Activated T-helper 2 cell treated with anti-CD3 and anti-CD28 coated beads, Interferon-gamma antibody, Interleukin-2, Interleukin-4, amounts not matched to agents 10 μg/mL and 5 μg/mL and 100 μg/mL, durations not matched to agents 14 hours and 24 hours and 36 hours (primary cell): ENCODE results near the gene COQ9. TPM values are rescaled to one million over a fixed set of nuclear protein-coding genes. Genes with fewer than 3 reads are reported as not detected.

ENCODE experiments used
- DNase-seq: peaks from one replicate; pipeline ENCODE4 v3.0.0; 2021; ENCODE audit warnings: low spot score
- H3K27ac Mint-ChIP-seq: one replicate; pipeline ENCODE4 v1.8.0; 2021; ENCODE audit warnings: mixed read lengths
- H3K27me3 Mint-ChIP-seq: one replicate; pipeline ENCODE4 v1.8.0; 2021; ENCODE audit warnings: low read depth, mixed read lengths
- H3K36me3 Mint-ChIP-seq: one replicate; pipeline ENCODE4 v1.8.0; 2021; ENCODE audit warnings: low read depth, mixed read lengths
- H3K4me1 Mint-ChIP-seq: one replicate; pipeline ENCODE4 v1.8.0; 2021; ENCODE audit warnings: low read depth, mixed read lengths
- H3K4me3 Mint-ChIP-seq: one replicate; pipeline ENCODE4 v1.8.0; 2021; ENCODE audit warnings: low read depth, mild to moderate bottlenecking, moderate library complexity, mixed read lengths
- H3K9me3 Mint-ChIP-seq: one replicate; pipeline ENCODE4 v1.8.0; 2021; ENCODE audit warnings: mixed read lengths
- intact Hi-C: fragments of 100-400 bp; cut with micrococcal nuclease; formaldehyde crosslinking; loops from one replicate; pipeline ENCODE4 v1.15.1; 2023
- total RNA-seq: library from RNA; stranded (reverse); gene quantifications from 2 replicates; pipeline ENCODE4 v1.2.3, GENCODE V29; 2022

Gene COQ9
- total RNA-seq, 1 donor from 2014 or later: 47.4 TPM

- Mint-ChIP-seq H3K27ac (peak overlapping the region; percentile 26), H3K4me1 (peaks cover 15% of the 10 kb centered on the region), H3K4me3 (no peak overlapping the region), H3K27me3 (no peaks in the 10 kb centered on the region), H3K36me3 (no peaks in the 10 kb centered on the region), H3K9me3 (no peaks in the 10 kb centered on the region)
- DNase-seq: no peak
- intact Hi-C loops: no loop called here
Measured at GRCh38 chr16:57413301-57413730, 34.0 kb upstream of the COQ9 start.

GRCh38 chr16:57413733-57414132, 33.5 kb upstream of the COQ9 start:
- H3K36me3 Mint-ChIP-seq: no peaks in the 10 kb centered on the region
- H3K4me1 Mint-ChIP-seq: peaks cover 15% of the 10 kb centered on the region
- no peak for DNase-seq
- no peak overlapping the region for H3K27ac Mint-ChIP-seq
- H3K4me3 Mint-ChIP-seq: no peak overlapping the region
- no peaks in the 10 kb centered on the region for H3K27me3 Mint-ChIP-seq
- intact Hi-C loops: no loop called here
- no peaks in the 10 kb centered on the region for H3K9me3 Mint-ChIP-seq

GRCh38 chr16:57416084-57416483, 31.2 kb upstream of the COQ9 start:
- H3K4me1 Mint-ChIP-seq: peaks cover 15% of the 10 kb centered on the region
- no peaks in the 10 kb centered on the region for H3K9me3 Mint-ChIP-seq
- no peaks in the 10 kb centered on the region for H3K27me3 Mint-ChIP-seq
- H3K27ac Mint-ChIP-seq: no peak overlapping the region
- DNase-seq: no peak
- intact Hi-C loops: loop anchor here (5.0 kb wide), 2 partner anchors 39 to 169 kb away; partner anchors contain the start of gene ARL2BP
- no peak overlapping the region for H3K4me3 Mint-ChIP-seq
- H3K36me3 Mint-ChIP-seq: no peaks in the 10 kb centered on the region

GRCh38 chr16:57419506-57419905, 27.8 kb upstream of the COQ9 start:
- Mint-ChIP-seq H3K9me3 (no peaks in the 10 kb centered on the region), H3K27me3 (no peaks in the 10 kb centered on the region), H3K4me3 (no peak overlapping the region), H3K36me3 (no peaks in the 10 kb centered on the region), H3K27ac (no peak overlapping the region), H3K4me1 (peaks cover 18% of the 10 kb centered on the region)
- DNase-seq: no peak
- intact Hi-C loops: loop anchor here (1.0 to 5.0 kb wide), 4 partner anchors 42 to 172 kb away; partner anchors contain the start of genes ARL2BP and POLR2C

- Mint-ChIP-seq H3K27ac (no peak overlapping the region), H3K9me3 (no peaks in the 10 kb centered on the region), H3K4me3 (no peak overlapping the region), H3K36me3 (peaks cover 4% of the 10 kb centered on the region), H3K4me1 (peaks cover 14% of the 10 kb centered on the region), H3K27me3 (no peaks in the 10 kb centered on the region)
- no peak for DNase-seq
- intact Hi-C loops: no loop called here
Measured at GRCh38 chr16:57422026-57422944, 25.0 kb upstream of the COQ9 start.

GRCh38 chr16:57423152-57423551, 24.1 kb upstream of the COQ9 start:
- Mint-ChIP-seq H3K27me3 (no peaks in the 10 kb centered on the region), H3K36me3 (peaks cover 11% of the 10 kb centered on the region), H3K4me1 (peaks cover 9% of the 10 kb centered on the region), H3K9me3 (no peaks in the 10 kb centered on the region), H3K4me3 (no peak overlapping the region), H3K27ac (no peak overlapping the region)
- DNase-seq: no peak
- intact Hi-C loops: no loop called here

- Mint-ChIP-seq H3K27me3 (no peaks in the 10 kb centered on the region), H3K36me3 (peaks cover 22% of the 10 kb centered on the region), H3K9me3 (no peaks in the 10 kb centered on the region), H3K27ac (no peak overlapping the region), H3K4me1 (peaks cover 4% of the 10 kb centered on the region), H3K4me3 (no peak overlapping the region)
- intact Hi-C loops: no loop called here
- no peak for DNase-seq
Measured at GRCh38 chr16:57424583-57424982, 22.7 kb upstream of the COQ9 start.

- no peak overlapping the region for H3K4me3 Mint-ChIP-seq
- H3K9me3 Mint-ChIP-seq: no peaks in the 10 kb centered on the region
- no peaks in the 10 kb centered on the region for H3K27me3 Mint-ChIP-seq
- H3K27ac Mint-ChIP-seq: no peak overlapping the region
- H3K4me1 Mint-ChIP-seq: peaks cover 4% of the 10 kb centered on the region
- DNase-seq: no peak
- peaks cover 38% of the 10 kb centered on the region for H3K36me3 Mint-ChIP-seq
- intact Hi-C loops: no loop called here
Measured at GRCh38 chr16:57426356-57426755, 20.9 kb upstream of the COQ9 start.

GRCh38 chr16:57427307-57427706, 20.0 kb upstream of the COQ9 start:
- intact Hi-C loops: no loop called here
- no peak overlapping the region for H3K4me3 Mint-ChIP-seq
- no peak overlapping the region for H3K27ac Mint-ChIP-seq
- peaks cover 44% of the 10 kb centered on the region for H3K36me3 Mint-ChIP-seq
- DNase-seq: no peak
- peaks cover 1% of the 10 kb centered on the region for H3K4me1 Mint-ChIP-seq
- H3K27me3 Mint-ChIP-seq: no peaks in the 10 kb centered on the region
- no peaks in the 10 kb centered on the region for H3K9me3 Mint-ChIP-seq

GRCh38 chr16:57427824-57428223, 19.5 kb upstream of the COQ9 start:
- no peaks in the 10 kb centered on the region for H3K27me3 Mint-ChIP-seq
- no peaks in the 10 kb centered on the region for H3K9me3 Mint-ChIP-seq
- H3K27ac Mint-ChIP-seq: no peak overlapping the region
- peaks cover 49% of the 10 kb centered on the region for H3K36me3 Mint-ChIP-seq
- intact Hi-C loops: no loop called here
- DNase-seq: no peak
- H3K4me3 Mint-ChIP-seq: no peak overlapping the region
- no peaks in the 10 kb centered on the region for H3K4me1 Mint-ChIP-seq

- intact Hi-C loops: no loop called here
- H3K27ac Mint-ChIP-seq: no peak overlapping the region
- DNase-seq: no peak
- H3K9me3 Mint-ChIP-seq: no peaks in the 10 kb centered on the region
- peaks cover 77% of the 10 kb centered on the region for H3K36me3 Mint-ChIP-seq
- H3K4me3 Mint-ChIP-seq: no peak overlapping the region
- H3K27me3 Mint-ChIP-seq: no peaks in the 10 kb centered on the region
- no peaks in the 10 kb centered on the region for H3K4me1 Mint-ChIP-seq
Measured at GRCh38 chr16:57430955-57431354, 16.3 kb upstream of the COQ9 start.

- no peak for DNase-seq
- intact Hi-C loops: no loop called here
- H3K27me3 Mint-ChIP-seq: no peaks in the 10 kb centered on the region
- H3K27ac Mint-ChIP-seq: no peak overlapping the region
- no peaks in the 10 kb centered on the region for H3K4me1 Mint-ChIP-seq
- no peaks in the 10 kb centered on the region for H3K9me3 Mint-ChIP-seq
- peaks cover 75% of the 10 kb centered on the region for H3K36me3 Mint-ChIP-seq
- no peak overlapping the region for H3K4me3 Mint-ChIP-seq
Measured at GRCh38 chr16:57432505-57432904, 14.8 kb upstream of the COQ9 start.

GRCh38 chr16:57432989-57433388, 14.3 kb upstream of the COQ9 start:
- Mint-ChIP-seq H3K27ac (no peak overlapping the region), H3K4me1 (no peaks in the 10 kb centered on the region), H3K27me3 (no peaks in the 10 kb centered on the region), H3K36me3 (peaks cover 74% of the 10 kb centered on the region), H3K4me3 (no peak overlapping the region), H3K9me3 (no peaks in the 10 kb centered on the region)
- intact Hi-C loops: no loop called here
- DNase-seq: no peak
